Thyroid gland (tissue), 4 donors: ENCODE measurements around the gene ANAPC7.

Experiments
- CTCF ChIP-seq, 6 experiments: fragments of 200-600 bp in 3 of 6; fragments of 450-650 bp in 3 of 6; sonication (generic) in 3 of 6; IDR thresholded peaks; one replicate each; pipeline ENCODE4 v1.5.1; 2016 to 2019; ENCODE audit warnings: antibody characterized with exemption in 6 of 6, mild to moderate bottlenecking in 2 of 6, inconsistent platforms in 1 of 6, moderate library complexity in 1 of 6
- POLR2A ChIP-seq, 2 donors: fragments of 450-650 bp; IDR thresholded peaks; one replicate each; pipeline ENCODE4 v1.6.1; 2017; ENCODE audit warnings: antibody characterized with exemption in 2 of 2, mild to moderate bottlenecking in 2 of 2, moderate library complexity in 1 of 2

GRCh38 chr12:110372056-110372425 is 31.5 kb downstream of the ANAPC7 start:
- TF ChIP-seq POLR2A (IDR thresholded peaks at IDR 0.05), result no peak
- TF ChIP-seq CTCF (IDR thresholded peaks at IDR 0.05), result no peak
